Dermis microvascular lymphatic vessel endothelial cell (primary cell): ENCODE measurements around the gene AIF1L. TPM values are rescaled to one million over a fixed set of nuclear protein-coding genes. Genes with fewer than 3 reads are reported as not detected.
A peak's percentile ranks its signal among the peaks of the same experiment; 100 is the strongest.
"Not testable (repeated sequence)": the region's sequence is repeated elsewhere in the genome, so short reads cannot be mapped to it uniquely, and the experiment has no call there.

Source experiments
- DNase-seq, 2 donors: peaks; one replicate each; pipeline versions ENCODE4 v3.0.0 to v3.0.0-alpha.2; 2010; ENCODE audit warnings: low read depth in 2 of 2
- total RNA-seq: library from RNA; depleted of rRNA; stranded (reverse); fragments of >200 nt; gene quantifications from 2 replicates; pipeline ENCODE4 v1.2.1, GENCODE V29; 2014

Gene AIF1L
- total RNA-seq, 1 donor from 2014 or later: 2.4 TPM

DNA sequence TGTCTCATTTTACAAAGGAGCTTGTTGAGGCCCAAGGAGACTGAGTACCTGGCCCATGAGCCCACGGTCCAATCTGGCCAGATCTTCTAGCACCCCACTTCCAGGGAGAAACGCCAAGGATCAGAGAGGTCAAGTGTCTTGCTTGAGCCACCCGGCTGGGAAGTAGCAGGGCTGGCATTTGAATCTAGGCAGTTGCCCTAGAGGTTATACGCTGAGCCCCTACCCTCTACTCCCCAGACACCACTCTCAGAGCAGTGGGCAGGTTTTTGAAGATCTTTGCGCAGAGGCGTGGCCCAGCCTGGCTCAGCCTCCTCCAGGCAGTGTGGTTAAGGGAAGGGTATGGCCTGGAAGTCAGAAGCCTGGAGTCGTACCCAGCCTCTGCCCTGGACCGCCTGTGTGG lies 23.3 kb downstream of the AIF1L start:
- DNase-seq: no peak

DNA sequence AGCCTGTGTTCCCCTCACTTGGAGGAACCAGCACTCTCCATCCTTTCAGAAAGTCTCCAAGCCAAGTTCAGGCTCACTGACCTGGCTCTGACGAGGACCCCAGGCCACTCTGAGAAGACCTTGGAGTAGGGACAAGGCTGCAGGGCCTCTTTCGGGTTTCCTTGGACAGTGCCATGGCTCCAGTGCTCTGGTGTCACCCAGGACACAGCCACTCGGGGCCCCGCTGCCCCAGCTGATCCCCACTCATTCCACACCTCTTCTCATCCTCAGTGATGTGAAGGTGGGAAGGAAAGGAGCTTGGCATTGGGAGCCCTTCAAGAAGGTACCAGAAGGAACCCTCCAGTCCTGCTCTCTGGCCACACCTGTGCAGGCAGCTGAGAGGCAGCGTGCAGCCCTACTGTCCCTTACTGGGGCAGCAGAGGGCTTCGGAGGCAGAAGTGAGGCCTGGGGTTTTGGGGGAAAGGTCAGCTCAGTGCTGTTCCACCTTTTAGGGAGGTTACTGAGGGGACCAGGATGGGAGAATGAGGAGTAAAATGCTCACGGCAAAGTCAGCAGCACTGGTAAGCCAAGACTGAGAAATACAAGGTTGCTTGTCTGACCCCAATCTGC lies 24.4 kb downstream of the AIF1L start:
- DNase-seq: no peak

DNA sequence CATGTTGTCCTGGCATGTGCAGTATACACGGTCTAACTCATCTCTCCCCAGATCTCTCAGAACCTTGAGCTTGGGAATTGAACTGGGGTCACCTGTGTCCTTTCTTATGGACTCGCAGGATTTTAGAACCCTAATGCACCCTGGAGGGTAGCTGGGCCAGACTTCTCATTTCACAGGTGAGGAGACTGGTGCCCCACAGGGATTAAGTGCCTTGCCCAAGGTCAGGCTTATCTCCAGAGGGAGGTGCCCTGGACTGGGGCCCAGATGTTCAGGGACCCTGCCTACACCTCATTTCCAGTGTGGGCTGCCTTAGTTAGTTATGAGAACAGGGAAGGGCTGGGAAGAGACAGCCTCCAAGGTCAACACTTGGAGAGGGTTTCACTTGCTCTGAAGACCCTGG lies 25.0 kb downstream of the AIF1L start:
- no peak for DNase-seq

DNA sequence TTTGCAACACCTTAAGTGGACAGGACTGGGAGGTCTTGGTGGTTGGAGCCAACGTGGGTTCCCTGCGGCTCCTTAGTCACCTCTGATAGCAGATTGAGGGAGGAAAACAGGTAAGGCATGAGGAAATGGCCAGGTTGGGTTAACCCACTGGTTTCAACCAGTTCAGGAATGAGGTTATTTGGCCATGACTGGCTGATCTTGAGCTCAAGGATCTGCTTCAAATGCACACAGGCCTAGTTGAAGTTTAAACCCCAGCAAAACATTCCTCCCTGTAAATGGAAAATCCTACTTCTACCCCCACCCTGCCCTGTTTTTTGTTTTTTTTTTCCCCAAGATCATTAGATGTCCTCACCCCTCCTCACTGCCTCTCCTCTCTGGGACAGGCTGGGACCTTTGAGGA lies 25.8 kb downstream of the AIF1L start:
- no peak for DNase-seq

- DNase-seq: no peak
These were observed 28.6 kb downstream of the AIF1L start for GRCh38 chr9:131125038-131125287.

DNA sequence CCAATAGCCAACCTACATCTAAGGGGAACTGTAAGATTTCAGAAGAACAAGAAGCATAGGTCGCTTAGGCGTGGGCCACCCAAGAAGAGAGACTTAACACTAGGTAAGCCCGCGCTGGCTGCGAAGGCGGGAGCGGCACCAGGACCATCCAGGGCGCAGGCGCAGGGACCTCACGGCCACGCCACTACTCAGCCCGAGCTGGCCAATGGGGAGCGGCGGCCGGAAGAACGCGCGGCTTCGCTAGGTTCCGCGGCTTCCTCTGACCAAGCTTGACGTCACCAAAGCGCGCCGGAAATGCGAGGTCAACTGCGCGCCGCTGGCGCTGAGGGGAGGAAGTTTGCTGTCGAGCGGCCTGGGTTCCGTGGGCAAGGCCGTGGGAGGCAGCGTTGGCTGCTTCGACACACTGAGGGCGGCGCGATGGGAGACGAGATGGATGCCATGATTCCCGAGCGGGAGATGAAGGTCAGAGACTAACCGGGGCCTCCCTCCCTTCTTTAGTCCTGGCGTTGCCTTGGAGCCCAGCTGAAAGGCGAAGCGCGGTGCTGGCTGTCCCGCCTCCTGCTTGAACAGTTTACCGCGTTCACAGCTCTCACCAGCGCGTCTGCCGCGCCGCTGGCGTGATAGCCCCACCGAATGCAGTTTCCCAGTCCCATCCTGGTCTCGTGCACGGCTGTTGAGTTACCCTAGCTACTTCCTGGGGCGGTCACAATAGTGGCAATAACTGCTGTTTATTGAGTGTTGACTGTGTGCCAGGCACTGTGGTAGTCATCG lies 29.1 kb downstream of the AIF1L start, which contains the start of gene NUP214:
Gene NUP214, plus strand, starts transcription at position 299 of the 771 bp plus-strand sequence. Its CDS starts 119 bp downstream, at position 418.
- peak; percentile 95 to 98 for DNase-seq

DNA sequence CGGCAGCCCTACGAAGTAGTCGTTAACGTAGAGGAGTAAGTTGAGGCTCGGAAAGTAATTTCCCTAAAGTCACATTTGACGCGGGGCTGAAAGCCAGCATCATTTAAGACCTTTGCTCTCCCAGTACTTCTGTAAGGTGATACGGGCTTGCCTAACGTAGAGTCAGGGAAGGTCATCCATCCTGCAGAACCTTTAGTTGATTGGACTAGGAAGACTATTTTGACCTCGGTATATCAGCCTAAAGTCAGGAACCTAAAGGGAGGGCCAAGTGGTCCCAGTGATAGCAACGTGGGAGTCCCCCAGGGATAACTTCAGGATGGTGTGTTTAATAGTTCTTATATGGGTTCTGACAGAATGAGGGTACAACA lies 29.7 kb downstream of the AIF1L start:
- DNase-seq: no peak

GRCh38 chr9:131129183-131129582 lies 32.9 kb downstream of the AIF1L start:
- DNase-seq: no peak

DNA sequence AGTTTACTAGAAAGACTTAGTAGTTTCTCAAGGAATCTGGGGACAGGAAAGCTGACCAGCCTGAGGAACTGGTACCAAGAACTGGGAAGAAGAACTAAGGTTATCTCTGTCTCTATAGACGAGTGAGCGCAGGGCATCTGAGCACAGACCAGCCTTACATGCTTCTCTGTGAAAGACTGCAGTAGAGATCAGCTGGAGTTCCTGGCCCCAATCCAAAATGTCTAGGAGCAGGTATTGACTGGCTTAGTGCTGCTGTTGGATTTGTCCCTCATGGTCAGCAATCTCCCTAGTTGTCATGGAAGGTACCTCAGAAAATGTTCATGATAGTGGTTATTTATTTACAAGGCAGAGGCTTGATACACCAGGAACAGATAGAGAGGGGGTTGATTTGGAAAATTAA lies 42.3 kb downstream of the AIF1L start:
- DNase-seq: no peak

DNA sequence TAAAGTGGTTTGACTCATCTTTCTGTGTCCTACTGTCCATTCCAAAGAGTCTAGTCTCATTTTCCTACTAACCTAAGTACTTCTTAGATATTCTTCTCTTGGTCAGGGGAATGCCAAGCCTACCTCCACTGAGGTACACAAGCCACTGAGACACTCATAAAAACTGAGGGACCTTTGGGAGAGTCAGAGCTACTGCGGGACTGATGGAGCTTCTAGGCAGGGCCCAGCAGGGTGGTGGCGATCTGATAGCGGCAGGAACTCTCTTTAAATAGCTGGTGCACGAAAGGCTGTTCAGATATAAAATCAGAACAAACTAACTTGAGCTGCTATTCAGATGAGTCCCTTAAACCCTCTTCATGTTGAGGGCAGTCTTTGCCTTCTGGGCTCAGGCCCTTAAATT lies 43.8 kb downstream of the AIF1L start:
- DNase-seq: no peak

- DNase-seq: no peak
These were observed 44.2 kb downstream of the AIF1L start for GRCh38 chr9:131140550-131140949.

DNA sequence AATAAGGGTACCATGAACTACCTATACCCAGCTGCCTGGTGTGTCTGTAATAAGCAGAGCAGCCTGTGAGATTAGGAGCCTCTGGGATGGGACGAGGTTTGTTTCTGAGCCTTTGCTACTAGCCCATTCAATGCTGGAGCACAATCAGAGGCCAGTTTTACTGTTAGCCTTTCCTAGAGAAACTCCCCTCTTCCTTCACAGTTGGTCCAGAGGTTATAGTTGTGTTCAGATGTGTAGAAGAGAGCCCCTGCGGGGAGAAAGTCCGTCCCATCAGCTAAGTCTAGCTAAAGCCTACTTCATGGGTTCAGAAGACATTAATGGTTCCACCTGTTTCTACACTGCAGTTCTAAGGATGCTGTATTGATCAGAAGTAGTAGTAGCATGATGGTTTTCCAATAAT lies 45.8 kb downstream of the AIF1L start:
- DNase-seq: no peak

DNA sequence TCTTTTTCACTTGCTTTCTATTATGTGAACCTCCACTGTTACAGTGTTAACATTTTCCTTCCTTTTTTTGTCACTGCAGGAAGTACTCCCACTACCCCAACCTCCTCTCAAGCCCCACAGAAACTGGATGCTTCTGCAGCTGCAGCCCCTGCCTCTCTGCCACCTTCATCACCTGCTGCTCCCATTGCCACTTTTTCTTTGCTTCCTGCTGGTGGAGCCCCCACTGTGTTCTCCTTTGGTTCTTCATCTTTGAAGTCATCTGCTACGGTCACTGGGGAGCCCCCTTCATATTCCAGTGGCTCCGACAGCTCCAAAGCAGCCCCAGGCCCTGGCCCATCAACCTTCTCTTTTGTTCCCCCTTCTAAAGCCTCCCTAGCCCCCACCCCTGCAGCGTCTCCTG lies 47.9 kb downstream of the AIF1L start:
- DNase-seq: no peak

DNA sequence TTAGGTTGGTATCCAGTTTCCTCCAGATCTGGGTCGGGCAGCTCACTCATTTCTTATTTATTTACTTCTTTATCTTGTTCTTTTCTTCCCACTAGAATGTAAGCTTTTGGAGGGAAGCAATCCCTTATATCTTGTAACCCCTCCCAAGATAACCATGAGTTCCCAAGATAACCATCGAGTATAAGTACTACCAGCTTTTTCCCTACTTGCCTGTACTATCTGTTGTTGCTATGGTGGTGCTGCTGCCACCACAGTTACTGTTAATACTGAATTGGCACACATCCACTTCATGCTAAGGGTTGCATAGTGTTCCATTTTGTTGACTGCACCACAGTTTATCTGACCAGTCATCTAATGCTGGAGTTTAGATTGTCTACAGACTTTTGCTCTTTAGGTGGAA lies 48.9 kb downstream of the AIF1L start:
- no peak for DNase-seq

GRCh38 chr9:131146186-131146585 lies 49.9 kb downstream of the AIF1L start:
- no peak for DNase-seq

- DNase-seq: no peak
These were observed 51.9 kb downstream of the AIF1L start for GRCh38 chr9:131148276-131148675.

GRCh38 chr9:131148966-131149687 lies 52.8 kb downstream of the AIF1L start:
- DNase-seq: no peak

DNA sequence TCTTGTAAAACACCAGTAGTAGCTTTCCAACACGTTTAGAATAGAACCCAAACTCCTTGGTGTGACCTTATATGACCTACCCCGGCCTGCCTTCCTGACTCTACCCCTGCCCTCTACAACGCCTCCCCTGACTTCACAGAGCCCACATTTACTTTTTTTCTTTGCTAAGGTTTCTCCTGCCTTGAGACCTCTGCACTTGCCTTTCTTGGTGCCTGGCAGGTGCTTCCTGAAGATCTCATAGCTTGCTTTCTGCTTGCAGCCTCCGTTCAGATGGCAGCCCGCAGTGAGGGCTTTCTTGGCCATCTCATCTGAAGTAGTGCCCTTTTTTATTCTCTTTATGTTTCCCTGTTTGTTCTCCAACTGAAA lies 53.3 kb downstream of the AIF1L start:
- peak in 1 of 2 donors; percentile 13 for DNase-seq

- DNase-seq: no peak
These were observed 57.3 kb downstream of the AIF1L start for GRCh38 chr9:131153595-131153994.

DNA sequence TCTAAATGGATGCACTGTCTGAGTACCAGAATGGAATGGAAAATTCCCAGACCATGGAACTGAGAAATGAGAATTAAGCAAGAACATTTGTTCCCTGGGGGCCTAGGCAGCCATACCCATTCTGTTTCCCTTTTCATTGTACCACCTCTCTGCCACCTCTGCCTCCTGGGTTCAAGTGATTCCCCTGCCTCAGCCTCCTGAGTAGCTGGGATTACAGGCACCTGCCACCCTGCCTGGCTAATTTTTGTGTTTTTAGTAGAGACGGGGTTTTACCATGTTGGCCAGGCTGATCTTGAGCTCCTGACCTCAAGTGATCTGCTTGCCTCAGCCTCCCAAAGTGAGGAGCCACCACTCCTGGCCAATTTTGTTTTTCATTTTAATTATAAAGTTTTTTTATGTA lies 62.3 kb downstream of the AIF1L start:
- not testable (repeated sequence) for DNase-seq

DNA sequence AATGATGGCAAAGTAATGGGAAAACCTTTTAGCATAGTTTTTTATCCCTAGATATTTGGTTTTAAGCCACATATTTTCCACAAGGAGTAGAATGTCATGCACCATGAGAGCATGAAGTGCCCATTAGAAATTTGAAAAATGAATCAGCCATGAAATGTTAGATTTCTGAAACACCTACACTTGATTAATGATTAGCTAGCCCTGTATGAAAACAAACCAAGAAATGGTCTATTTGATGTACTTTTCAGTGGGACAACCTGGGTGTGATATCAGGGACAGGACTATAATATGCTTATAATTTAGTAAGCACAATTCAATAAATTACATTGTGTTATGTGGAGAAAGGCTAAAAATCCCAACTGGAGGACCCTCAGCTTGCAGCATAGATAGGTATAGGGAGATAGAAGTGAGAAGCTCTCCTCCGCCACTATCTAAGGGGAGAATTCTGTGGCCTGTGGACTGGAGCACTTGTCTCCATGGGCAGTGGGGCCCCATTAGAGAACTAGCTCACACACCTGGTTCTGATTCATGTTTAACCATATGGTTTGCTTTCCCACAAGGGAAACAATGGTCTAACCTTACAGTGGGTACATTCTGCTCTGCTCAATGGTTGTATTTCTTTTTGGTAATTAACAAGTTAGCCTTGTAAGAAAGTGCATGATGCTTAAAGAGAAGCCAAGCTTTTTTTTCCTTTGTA lies 64.2 kb downstream of the AIF1L start:
- no peak for DNase-seq

DNA sequence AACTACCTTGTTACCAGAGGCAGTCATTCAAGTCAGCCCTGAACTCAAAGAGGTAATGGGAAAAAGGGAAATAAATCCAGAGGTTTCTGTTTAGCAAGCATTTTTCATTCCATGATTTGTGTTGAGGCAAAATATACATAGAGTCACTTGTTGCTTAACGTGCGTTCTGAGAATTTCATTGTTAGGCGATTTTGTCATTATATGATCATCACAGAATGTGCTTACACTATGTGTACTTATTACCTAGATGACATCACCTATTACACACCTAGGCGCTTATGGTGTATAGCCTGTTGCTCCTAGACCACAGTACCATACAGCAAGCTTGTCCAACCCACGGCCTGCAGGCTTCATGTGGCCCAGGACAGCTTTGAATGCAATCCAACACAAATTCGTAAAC lies 65.3 kb downstream of the AIF1L start:
- no peak for DNase-seq
